Measurements from ENCODE around the gene RAD23A.
A peak's percentile ranks its signal among the peaks of the same experiment; 100 is the strongest.
"Not testable (repeated sequence)": the region's sequence is repeated elsewhere in the genome, so short reads cannot be mapped to it uniquely, and the experiment has no call there.

The RAD23A gene

DNA sequence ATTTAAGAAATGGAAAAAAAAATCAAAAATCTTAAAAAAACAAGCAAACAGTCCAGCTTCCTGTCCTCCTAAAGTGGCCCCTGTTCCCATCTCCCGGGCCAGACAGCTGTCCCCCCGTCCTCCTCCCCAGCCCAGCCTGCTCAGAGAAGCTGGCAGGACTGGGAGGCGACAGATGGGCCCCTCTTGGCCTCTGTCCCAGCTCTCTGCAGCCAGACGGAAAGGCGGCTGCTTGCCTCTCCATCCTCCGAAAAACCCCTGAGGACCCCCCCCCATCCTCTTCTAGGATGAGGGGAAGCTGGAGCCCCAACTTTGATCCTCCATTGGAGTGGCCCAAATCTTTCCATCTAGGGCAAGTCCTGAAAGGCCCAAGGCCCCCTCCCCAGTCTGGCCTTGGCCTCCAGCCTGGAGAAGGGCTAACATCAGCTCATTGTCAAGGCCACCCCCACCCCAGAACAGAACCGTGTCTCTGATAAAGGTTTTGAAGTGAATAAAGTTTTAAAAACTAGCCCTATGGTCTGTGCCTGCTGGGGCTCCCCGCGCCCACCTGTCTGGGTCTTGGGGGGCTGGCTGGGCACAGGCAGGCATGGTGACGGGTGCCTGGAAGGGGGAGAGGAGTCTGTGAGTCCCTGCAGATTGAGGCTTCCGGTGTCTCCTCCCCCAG, 7.6 kb downstream of the RAD23A start:
- peaks cover 31% of the 10 kb centered on the region for H3K36me3 ChIP-seq (ENCODE audit: control insufficient read depth, insufficient read depth, low read length)
- H3K4me3 ChIP-seq (replicated peaks; ENCODE audit: low read depth, low read length), result no peak overlapping the region
- DNase-seq (ENCODE audit: extremely low read depth, insufficient read length), result no peak
- TF ChIP-seq CTCF (IDR thresholded peaks at IDR 0.05; ENCODE audit: insufficient read depth, low read length, poor library complexity, severe bottlenecking), result no peak
- H3K27me3 ChIP-seq (replicated peaks; ENCODE audit: control insufficient read depth, insufficient read depth, low read length), result no peaks in the 10 kb centered on the region

- H3K36me3 ChIP-seq (ENCODE audit: control insufficient read depth, insufficient read depth, low read length), result peaks cover 23% of the 10 kb centered on the region
- no peak for TF ChIP-seq CTCF (IDR thresholded peaks at IDR 0.05; ENCODE audit: insufficient read depth, low read length, poor library complexity, severe bottlenecking)
- H3K4me3 ChIP-seq (replicated peaks; ENCODE audit: low read depth, low read length), result no peak overlapping the region
- no peaks in the 10 kb centered on the region for H3K27me3 ChIP-seq (replicated peaks; ENCODE audit: control insufficient read depth, insufficient read depth, low read length)
- DNase-seq (ENCODE audit: extremely low read depth, insufficient read length), result no peak
These were observed 8.3 kb downstream of the RAD23A start for GRCh38 chr19:12953799-12954611.

GRCh38 chr19:12954612-12954962, 8.9 kb downstream of the RAD23A start:
- DNase-seq (ENCODE audit: extremely low read depth, insufficient read length), result no peak
- Histone ChIP-seq H3K4me3 (replicated peaks; ENCODE audit: low read depth, low read length) (no peak overlapping the region), H3K27me3 (replicated peaks; ENCODE audit: control insufficient read depth, insufficient read depth, low read length) (no peaks in the 10 kb centered on the region), H3K36me3 (ENCODE audit: control insufficient read depth, insufficient read depth, low read length) (peaks cover 18% of the 10 kb centered on the region)
- TF ChIP-seq CTCF (IDR thresholded peaks at IDR 0.05; ENCODE audit: insufficient read depth, low read length, poor library complexity, severe bottlenecking), result no peak

- H3K27me3 ChIP-seq (replicated peaks; ENCODE audit: control insufficient read depth, insufficient read depth, low read length); DNase-seq (ENCODE audit: extremely low read depth, insufficient read length): not testable (repeated sequence)
- Histone ChIP-seq H3K4me3 (replicated peaks; ENCODE audit: low read depth, low read length) (peak overlapping the region; percentile 80), H3K36me3 (ENCODE audit: control insufficient read depth, insufficient read depth, low read length) (peaks cover 15% of the 10 kb centered on the region)
These were observed 9.9 kb downstream of the RAD23A start for GRCh38 chr19:12955575-12955974.

DNA sequence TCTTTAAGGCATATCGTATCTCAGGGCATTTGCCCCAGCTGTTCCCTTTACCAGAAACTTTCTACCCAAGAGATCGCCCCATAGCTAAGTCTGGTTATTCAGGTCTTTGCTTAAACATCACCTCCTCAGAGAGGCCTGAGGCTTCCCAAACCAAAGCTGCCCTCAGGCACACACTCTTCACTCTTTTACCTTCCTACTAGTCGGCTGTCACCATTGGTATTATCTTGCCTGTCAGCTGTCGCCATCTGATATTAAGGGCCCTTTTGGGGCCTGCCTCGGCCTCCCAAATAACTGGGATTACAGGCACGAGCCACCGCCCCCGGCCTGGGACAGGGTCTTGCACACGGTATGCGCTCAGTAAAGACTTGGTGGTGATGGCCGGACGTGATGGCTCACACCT, 10.3 kb downstream of the RAD23A start:
- no peak for DNase-seq (ENCODE audit: extremely low read depth, insufficient read length)
- TF ChIP-seq CTCF (IDR thresholded peaks at IDR 0.05; ENCODE audit: insufficient read depth, low read length, poor library complexity, severe bottlenecking), result no peak
- Histone ChIP-seq H3K27me3 (replicated peaks; ENCODE audit: control insufficient read depth, insufficient read depth, low read length) (no peaks in the 10 kb centered on the region), H3K4me3 (replicated peaks; ENCODE audit: low read depth, low read length) (peak overlapping the region; percentile 80), H3K36me3 (ENCODE audit: control insufficient read depth, insufficient read depth, low read length) (peaks cover 15% of the 10 kb centered on the region)
